Hepatocyte (in vitro differentiated cells): ENCODE results near the gene TRPM2.

Experiments used
- EZH2phosphoT487 ChIP-seq: fragments of 200-600 bp; sonication (generic); IDR thresholded peaks from one replicate; pipeline ENCODE4 v1.6.1; 2018; ENCODE audit warnings: antibody characterized with exemption, mild to moderate bottlenecking, low read depth, moderate library complexity; ENCODE audit not compliant: unreplicated experiment, severe bottlenecking
- TF ChIP-seq, protein P1 (sequence below): fragments of 200-600 bp; sonication (generic); IDR thresholded peaks from 2 replicates; pipeline ENCODE4 v1.5.1; 2016; ENCODE audit warnings: antibody characterized with exemption, mild to moderate bottlenecking; ENCODE audit not compliant: poor library complexity

- TF ChIP-seq, protein P1, sequence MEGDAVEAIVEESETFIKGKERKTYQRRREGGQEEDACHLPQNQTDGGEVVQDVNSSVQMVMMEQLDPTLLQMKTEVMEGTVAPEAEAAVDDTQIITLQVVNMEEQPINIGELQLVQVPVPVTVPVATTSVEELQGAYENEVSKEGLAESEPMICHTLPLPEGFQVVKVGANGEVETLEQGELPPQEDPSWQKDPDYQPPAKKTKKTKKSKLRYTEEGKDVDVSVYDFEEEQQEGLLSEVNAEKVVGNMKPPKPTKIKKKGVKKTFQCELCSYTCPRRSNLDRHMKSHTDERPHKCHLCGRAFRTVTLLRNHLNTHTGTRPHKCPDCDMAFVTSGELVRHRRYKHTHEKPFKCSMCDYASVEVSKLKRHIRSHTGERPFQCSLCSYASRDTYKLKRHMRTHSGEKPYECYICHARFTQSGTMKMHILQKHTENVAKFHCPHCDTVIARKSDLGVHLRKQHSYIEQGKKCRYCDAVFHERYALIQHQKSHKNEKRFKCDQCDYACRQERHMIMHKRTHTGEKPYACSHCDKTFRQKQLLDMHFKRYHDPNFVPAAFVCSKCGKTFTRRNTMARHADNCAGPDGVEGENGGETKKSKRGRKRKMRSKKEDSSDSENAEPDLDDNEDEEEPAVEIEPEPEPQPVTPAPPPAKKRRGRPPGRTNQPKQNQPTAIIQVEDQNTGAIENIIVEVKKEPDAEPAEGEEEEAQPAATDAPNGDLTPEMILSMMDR, result no peak
- TF ChIP-seq EZH2phosphoT487, result no peak
Measured at GRCh38 chr21:44322621-44323325, 30.6 kb upstream of the TRPM2 start.
